Amniotic epithelial cell (primary cell): Measurements from ENCODE around the gene CDH4.
A peak's percentile ranks its signal among the peaks of the same experiment; 100 is the strongest.
"Not testable (repeated sequence)": the region's sequence is repeated elsewhere in the genome, so short reads cannot be mapped to it uniquely, and the experiment has no call there.

Experiments used
- DNase-seq: peaks from one replicate; pipeline ENCODE4 v3.0.0-alpha.2; 2010; ENCODE audit warnings: low read depth

Gene CDH4

GRCh38 chr20:61459705-61460104, 207.6 kb downstream of the CDH4 start:
- no peak for DNase-seq

- no peak for DNase-seq
These were observed 208.4 kb downstream of the CDH4 start for GRCh38 chr20:61460261-61461052.

- no peak for DNase-seq
These were observed 209.4 kb downstream of the CDH4 start for GRCh38 chr20:61461461-61461860.

GRCh38 chr20:61464307-61465303, 212.5 kb downstream of the CDH4 start:
- DNase-seq: no peak

GRCh38 chr20:61475729-61476128, 223.7 kb downstream of the CDH4 start:
- no peak for DNase-seq

GRCh38 chr20:61476956-61477355, 224.9 kb downstream of the CDH4 start:
- DNase-seq: no peak

GRCh38 chr20:61477451-61477861, 225.4 kb downstream of the CDH4 start:
- DNase-seq: no peak

GRCh38 chr20:61478094-61478493, 226.0 kb downstream of the CDH4 start:
- no peak for DNase-seq

- no peak for DNase-seq
These were observed 226.7 kb downstream of the CDH4 start for GRCh38 chr20:61478611-61479305.

- not testable (repeated sequence) for DNase-seq
These were observed 227.4 kb downstream of the CDH4 start for GRCh38 chr20:61479433-61479832.

GRCh38 chr20:61480158-61480825, 228.2 kb downstream of the CDH4 start:
- no peak for DNase-seq

GRCh38 chr20:61482056-61482887, 230.2 kb downstream of the CDH4 start:
- DNase-seq: peak; percentile 70

GRCh38 chr20:61482901-61483300, 230.8 kb downstream of the CDH4 start:
- no peak for DNase-seq

- DNase-seq: no peak
These were observed 231.4 kb downstream of the CDH4 start for GRCh38 chr20:61483336-61484067.

- DNase-seq: no peak
These were observed 234.1 kb downstream of the CDH4 start for GRCh38 chr20:61486198-61486597.

GRCh38 chr20:61487346-61487996, 235.4 kb downstream of the CDH4 start:
- DNase-seq: no peak

- no peak for DNase-seq
These were observed 235.9 kb downstream of the CDH4 start for GRCh38 chr20:61487997-61488371.

GRCh38 chr20:61490721-61491120, 238.7 kb downstream of the CDH4 start:
- DNase-seq: peak; percentile 13

- DNase-seq: no peak
These were observed 240.0 kb downstream of the CDH4 start for GRCh38 chr20:61492065-61492464.
